HG03045 (cell line): ENCODE data around the gene ASMTL.
A peak's percentile ranks its signal among the peaks of the same experiment; 100 is the strongest.
"Not testable (repeated sequence)": the region's sequence is repeated elsewhere in the genome, so short reads cannot be mapped to it uniquely, and the experiment has no call there.

Experiments used
- ATAC-seq: cut with Tn5 transposase; IDR thresholded peaks from one replicate; pipeline ENCODE4 v1.9.1; 2021; ENCODE audit warnings: mild to moderate bottlenecking, moderate library complexity; ENCODE audit not compliant: unreplicated experiment

ASMTL gene

DNA sequence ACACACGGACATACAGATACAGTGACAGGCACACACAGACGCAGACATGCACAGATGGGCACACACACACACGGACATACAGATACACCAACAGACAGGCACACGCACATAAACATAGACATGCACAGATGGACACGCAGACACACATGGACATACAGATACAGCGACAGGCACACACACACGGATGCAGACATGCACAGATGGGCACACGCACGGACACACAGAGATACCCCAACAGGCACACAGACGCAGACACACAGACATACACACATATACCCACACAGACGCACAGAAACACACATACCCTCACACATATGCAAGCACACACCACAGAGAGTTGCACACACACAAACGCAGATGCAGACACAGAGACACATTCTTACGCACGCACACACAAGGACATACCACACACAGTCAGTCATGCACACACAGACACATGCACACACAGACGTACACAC, 36.4 kb downstream of the ASMTL start:
- no peak for ATAC-seq

DNA sequence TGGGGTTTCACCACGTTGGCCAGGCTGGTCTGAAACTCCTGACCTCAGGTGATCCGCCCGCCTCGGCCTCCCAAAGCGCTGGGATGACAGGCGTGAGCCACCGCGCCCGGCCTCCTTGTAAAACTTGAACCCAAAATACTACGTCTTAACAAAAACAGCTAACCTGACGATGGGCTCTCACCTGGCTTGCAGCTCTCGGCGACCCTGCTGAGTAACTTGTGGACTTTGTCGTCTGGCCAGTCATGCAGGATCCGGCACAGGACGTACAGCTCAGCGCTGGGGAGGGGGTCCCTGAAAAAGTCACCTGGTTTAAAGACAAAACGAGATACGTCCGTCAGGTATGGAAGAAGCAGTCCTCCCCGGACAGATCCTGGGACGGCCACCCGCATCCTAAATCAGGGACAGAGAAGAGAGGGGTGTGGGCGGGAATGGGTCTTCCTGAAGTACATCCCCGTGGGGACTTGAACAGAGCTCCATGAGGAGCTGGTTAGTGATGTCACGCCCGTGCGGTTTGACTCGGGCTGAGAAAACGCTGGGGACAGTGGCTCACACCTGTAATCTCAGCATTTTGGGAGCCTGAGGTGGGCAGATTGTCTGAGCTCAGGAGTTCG, 40.1 kb downstream of the ASMTL start:
- no peak for ATAC-seq

- ATAC-seq: no peak
Observed at GRCh38 chrX:1411326-1411725, 41.4 kb downstream of the ASMTL start.

DNA sequence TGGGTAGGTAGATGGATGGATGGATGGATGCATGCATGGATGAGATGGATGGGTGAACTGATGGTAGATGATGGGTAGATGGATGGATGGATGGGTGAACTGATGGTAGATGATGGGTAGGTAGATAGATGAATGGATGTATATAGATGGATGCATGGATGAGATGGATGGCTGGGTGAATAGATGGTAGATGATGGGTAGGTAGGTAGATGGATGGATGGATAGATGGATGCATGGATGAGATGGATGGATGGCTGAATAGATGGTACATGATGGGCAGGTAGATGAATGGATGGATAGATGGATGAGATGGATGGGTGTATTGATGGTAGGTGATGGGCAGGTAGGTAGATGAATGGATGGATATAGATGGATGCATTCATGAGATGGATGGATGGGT, 45.7 kb downstream of the ASMTL start:
- no peak for ATAC-seq

DNA sequence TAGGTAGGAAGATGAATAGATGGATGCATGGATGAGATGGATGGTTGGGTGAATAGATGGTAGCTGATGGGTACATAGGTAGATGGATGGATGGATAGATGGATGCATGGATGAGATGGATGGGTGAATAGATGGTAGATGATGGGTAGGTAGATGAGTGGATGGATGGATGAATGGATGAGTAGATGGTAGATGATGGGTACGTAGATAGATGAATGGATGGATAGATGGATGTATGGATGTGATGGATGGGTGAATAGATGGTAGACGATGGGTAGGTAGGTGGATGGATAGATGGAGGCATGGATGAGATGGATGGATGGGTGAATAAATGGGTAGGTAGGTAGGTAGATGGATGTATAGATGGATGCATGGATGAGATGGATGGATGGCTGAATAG, 46.9 kb downstream of the ASMTL start:
- not testable (repeated sequence) for ATAC-seq

DNA sequence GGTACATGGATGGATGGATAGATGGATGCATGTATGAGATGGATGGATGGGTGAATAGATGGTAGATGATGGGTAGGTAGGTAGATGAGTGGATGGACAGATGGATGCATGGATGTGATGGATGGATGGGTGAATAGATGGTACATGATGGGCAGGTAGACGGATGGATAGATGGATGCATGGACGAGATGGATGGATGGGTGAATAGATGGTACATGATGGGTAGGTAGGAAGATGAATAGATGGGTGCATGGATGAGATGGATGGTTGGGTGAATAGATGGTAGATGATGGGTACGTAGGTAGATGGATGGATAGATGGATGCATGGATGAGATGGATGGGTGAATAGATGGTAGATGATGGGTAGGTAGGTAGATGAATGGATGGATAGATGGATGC, 48.8 kb downstream of the ASMTL start:
- ATAC-seq: not testable (repeated sequence)

DNA sequence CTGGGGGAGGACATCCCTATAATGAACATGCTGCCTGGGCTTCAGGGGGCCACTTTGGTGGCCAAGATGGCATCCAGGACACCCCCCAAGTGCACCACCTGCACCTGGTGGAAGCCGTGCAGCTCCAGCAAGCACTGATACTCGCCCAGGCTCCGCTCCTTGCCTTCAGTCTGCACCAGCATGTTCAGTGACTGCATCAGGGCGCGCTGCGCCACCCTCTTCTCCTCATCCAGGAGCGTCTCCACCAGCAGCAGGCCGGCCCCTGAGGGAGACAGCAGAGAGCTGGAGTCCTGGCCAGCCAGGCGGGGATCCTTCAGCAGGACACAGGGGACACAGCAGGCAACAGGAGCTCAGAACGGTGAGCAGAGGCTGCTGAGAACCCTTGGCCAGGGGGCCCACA, 49.5 kb downstream of the ASMTL start:
- no peak for ATAC-seq

- ATAC-seq: no peak
Observed at GRCh38 chrX:1401611-1402430, 50.9 kb downstream of the ASMTL start.

DNA sequence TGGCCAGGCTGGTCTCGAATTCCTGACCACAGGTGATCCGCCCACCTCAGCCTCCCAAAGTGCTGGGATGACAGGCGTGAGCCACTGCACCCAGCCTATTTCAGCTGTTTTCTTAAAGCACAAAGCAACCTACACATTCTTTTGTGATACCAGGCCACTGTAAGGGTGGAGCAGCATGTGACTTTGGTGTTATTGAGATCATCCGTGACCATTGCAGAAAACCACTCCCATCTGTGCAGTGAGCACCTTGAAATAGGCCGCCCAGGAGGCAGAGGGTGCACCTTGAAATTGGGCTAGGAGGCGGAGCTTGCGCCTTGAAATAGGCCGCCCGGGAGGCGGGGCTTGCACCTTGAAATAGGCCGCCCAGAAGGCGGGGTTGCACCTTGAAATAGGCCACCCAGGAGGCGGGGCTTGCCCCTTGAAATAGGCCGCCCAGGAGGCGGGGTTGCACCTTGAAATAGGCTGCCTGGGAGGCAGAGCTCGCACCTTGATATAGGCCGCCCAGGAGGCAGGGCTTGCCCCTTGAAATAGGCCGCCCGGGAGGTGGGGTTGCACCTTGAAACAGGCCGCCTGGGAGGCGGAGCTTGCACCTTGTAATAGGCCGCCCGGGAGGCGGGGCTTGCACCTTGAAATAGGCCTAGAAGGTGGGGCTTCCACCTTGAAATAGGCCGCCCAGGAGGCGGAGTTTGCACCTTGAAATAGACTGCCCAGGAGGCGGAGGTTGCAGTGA, 51.8 kb downstream of the ASMTL start:
- ATAC-seq: no peak

GRCh38 chrX:1400049-1400448, 52.7 kb downstream of the ASMTL start:
- no peak for ATAC-seq

DNA sequence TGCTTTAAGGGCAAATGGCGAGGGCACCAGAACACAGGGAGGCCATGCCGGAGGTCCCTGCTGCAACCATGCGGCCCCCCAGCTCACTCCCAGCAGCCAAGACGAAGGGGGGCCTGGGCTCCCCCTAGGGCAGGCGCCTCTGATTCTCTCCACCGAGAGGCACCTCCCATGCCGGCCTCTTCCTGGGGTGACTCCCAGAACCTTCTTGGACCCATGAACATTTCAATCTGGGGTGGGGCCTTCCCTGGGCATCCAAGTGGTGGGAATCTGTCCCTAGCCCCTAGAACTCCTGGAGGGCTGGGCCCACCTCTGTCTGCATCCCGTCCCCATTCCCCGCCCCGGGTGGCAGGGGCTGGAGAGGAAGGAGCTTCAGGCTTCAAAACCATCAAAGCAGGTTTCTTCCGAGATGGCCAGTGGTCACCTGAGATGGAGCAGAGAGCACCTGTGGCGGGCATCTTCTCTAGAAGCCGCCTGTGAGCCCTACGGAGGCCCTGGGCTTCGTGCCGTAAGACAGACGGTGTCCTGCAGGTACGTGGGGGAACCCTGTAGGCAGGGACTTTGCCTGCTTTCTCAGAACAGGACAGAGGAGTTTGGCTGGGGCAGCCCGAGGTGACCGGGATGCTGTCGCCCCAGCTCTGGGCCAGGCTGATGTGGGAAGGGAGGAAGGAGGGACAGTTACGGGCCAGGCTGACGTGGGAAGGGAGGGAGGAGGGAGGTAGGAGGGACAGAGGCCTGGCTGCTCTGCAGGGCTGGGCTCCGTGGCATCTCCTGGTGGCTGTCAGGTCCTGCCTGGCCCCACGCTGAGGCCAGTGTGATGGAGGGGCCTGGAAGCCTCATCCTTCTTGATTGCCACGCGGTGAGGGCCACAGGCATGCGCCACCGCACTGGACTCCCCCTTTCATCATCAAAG, 54.0 kb downstream of the ASMTL start:
- ATAC-seq: no peak

DNA sequence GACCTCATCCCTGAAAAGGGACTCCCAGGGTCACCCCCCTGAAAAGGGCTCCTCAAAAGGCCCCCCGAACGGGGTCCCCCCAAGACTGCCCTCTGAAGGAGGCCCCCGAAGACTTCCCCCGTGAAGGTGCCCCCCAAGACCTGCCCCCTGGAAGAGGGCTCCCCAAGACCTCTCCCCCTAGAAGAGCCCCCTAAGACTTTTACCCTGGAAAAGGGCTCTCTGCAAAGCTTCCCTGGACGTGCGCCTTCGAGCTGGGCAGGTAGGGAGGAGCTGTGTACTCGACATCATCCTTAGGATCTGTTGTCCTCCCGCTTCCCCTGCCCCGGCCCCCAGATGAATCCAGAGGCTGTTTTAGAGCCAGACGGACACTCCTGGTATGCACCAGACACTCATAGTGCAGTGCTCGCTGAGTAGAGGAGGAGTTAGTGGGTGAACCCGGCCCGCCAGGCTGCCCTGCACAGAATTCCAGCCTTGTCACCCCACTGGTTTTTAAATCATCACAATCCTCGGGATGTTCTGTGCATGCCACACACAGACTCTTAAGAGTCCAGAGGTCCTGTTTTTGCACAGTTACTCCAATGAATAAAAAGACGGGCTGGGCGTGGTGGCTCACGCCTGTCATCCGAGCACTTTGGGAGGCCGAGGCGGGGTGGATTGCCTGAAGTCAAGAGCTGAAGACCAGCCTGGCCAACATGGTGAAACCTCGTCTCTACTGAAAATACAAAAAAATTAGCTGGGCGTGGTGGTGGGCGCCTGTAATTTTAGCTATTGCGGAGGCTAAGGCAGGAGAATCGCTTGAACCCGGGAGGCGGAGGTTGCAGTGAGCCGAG, 55.1 kb downstream of the ASMTL start:
- no peak for ATAC-seq

DNA sequence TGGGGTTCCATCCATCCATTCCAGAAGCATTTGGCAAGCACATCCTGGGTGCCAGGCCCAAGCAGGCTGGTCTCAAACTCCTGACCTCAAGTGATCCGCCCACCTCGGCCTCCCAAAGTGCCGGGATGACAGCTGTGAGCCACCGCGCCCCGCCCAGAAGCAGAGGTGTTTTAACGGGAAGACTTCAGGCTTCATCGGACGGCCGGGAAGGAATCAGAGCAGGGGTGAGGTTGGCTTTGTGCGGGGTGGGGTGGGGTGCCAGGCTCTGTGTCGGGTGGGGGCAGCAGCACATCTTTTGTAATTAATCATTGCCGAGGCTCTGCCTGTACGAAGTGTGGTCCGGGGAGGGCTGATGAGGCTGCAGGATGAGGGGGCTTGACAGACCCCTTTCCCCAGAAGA, 55.7 kb downstream of the ASMTL start:
- no peak for ATAC-seq

DNA sequence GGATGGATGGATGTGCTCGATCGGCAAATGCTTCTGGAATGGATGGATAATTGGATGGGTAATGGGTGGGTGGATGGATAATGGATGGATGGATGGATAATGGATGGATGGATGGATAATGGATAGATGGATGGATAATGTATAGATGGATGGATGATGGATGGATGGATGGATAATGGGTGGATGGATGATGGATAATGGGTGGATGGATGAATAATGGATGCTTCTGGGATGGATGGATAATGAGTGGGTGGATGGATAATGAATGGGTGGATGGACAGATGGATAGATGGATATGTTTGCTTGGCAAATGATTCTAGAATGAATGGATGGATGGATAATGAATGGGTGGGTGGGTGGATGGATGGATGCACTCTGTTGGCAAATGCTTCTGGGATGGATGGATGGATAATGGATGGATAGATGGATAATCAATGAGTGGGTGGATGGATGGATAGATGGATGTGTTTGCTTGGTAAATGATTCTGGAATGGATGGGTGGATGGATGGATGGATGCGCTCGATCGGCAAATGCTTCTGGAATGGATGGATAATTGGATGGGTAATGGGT, 57.0 kb downstream of the ASMTL start:
- no peak for ATAC-seq

DNA sequence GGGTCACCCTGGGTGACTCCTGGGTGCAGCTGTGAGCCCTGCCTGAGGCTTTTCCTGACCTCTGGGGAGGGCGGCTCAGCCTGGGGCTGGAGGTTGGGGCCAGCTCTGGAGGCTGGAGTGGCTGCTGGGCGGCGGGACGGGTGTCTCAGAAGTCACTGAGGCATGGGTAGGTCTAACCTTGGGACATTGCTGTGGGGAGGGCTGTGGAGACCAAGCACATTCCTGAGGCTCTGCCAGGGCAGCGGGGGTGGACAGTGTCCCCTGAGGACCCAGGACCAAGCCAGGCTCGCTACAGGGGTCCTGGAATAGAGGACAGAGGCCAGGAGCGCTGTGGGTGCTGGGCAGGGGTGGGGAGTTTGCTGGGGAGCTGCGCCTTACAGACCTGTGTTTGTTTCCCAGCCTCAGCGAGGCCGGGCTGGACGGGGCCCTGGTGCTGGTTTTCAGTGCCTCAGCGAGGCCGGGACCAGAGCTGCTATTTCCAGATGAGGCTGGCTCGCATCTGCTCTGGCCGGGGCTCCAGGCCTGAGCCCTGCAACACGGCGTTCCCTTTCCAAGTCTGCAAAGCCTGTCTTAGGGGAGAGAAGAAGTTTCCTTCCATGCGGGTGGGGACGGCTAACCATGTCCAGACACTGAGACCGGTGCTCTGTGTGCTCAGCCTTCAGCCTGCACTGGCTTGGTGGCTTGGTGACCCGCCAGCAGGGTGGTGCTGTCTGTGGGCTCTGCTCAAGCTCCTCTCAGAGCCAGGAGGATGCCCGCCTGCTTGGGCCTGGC, 57.8 kb downstream of the ASMTL start:
- no peak for ATAC-seq

- ATAC-seq: no peak
Observed at GRCh38 chrX:1393871-1394615, 58.7 kb downstream of the ASMTL start.

- peak; percentile 20 for ATAC-seq
Observed at GRCh38 chrX:1392376-1393068, 60.2 kb downstream of the ASMTL start.
